Osteoblast (primary cell): Measurements from ENCODE around the gene RBM18. TPM values are rescaled to one million over a fixed set of nuclear protein-coding genes. Genes with fewer than 3 reads are reported as not detected.
A peak's percentile ranks its signal among the peaks of the same experiment; 100 is the strongest.

Experiments
- DNase-seq: peaks from one replicate; pipeline ENCODE4 v3.0.0; 2011; ENCODE audit warnings: low spot score, mixed read lengths; ENCODE audit not compliant: insufficient read length; ENCODE audit errors: missing footprints
- H2AFZ ChIP-seq: 2 replicates; pipeline ENCODE4 v1.6.0; 2011; ENCODE audit warnings: mild to moderate bottlenecking, low read length
- H3K27ac ChIP-seq: 2 replicates; pipeline ENCODE4 v1.5.1; 2011; ENCODE audit warnings: mild to moderate bottlenecking, low read depth, low read length, moderate library complexity
- H3K27me3 ChIP-seq: 2 replicates; pipeline ENCODE4 v1.6.0; 2012; ENCODE audit warnings: mild to moderate bottlenecking, control low read depth, inconsistent platforms, low read length, moderate library complexity; ENCODE audit not compliant: insufficient read depth
- H3K36me3 ChIP-seq: 2 replicates; pipeline ENCODE4 v1.5.1; 2011; ENCODE audit warnings: mild to moderate bottlenecking, low read length, control low read depth, moderate library complexity; ENCODE audit not compliant: insufficient read depth
- H3K4me1 ChIP-seq: 2 replicates; pipeline ENCODE4 v1.5.1; 2011; ENCODE audit warnings: mild to moderate bottlenecking, low read length, control low read depth, moderate library complexity; ENCODE audit not compliant: insufficient read depth
- H3K4me2 ChIP-seq: 2 replicates; pipeline ENCODE4 v1.6.0; 2011; ENCODE audit warnings: mild to moderate bottlenecking, low read length; ENCODE audit not compliant: insufficient read depth
- H3K4me3 ChIP-seq: fragments of 200-600 bp; sonication (generic); 3 replicates; pipeline ENCODE4 v1.5.1; 2012; ENCODE audit warnings: mild to moderate bottlenecking, low read length, inconsistent platforms; ENCODE audit not compliant: insufficient read depth
- H3K79me2 ChIP-seq: 2 replicates; pipeline ENCODE4 v1.6.0; 2012; ENCODE audit warnings: mild to moderate bottlenecking, low read length, control low read depth, inconsistent platforms; ENCODE audit not compliant: insufficient read depth
- H3K9me3 ChIP-seq: 2 replicates; pipeline ENCODE4 v1.5.1; 2011; ENCODE audit warnings: low read depth, low read length, control low read depth
- H4K20me1 ChIP-seq: 2 replicates; pipeline ENCODE4 v1.6.0; 2012; ENCODE audit warnings: mild to moderate bottlenecking, low read length, control low read depth; ENCODE audit not compliant: insufficient read depth
- total RNA-seq: library from RNA; depleted of rRNA; stranded (reverse); fragments of >200 nt; gene quantifications from 2 replicates; pipeline ENCODE4 v1.2.3, GENCODE V29; 2012
- TF ChIP-seq, protein P1 (sequence below): IDR thresholded peaks from 2 replicates; pipeline ENCODE4 v1.5.1; 2011; ENCODE audit warnings: mild to moderate bottlenecking, low read depth, low read length, moderate library complexity; ENCODE audit errors: extremely low read depth

The RBM18 gene
- total RNA-seq, 1 donor, result 10.9 TPM

DNA sequence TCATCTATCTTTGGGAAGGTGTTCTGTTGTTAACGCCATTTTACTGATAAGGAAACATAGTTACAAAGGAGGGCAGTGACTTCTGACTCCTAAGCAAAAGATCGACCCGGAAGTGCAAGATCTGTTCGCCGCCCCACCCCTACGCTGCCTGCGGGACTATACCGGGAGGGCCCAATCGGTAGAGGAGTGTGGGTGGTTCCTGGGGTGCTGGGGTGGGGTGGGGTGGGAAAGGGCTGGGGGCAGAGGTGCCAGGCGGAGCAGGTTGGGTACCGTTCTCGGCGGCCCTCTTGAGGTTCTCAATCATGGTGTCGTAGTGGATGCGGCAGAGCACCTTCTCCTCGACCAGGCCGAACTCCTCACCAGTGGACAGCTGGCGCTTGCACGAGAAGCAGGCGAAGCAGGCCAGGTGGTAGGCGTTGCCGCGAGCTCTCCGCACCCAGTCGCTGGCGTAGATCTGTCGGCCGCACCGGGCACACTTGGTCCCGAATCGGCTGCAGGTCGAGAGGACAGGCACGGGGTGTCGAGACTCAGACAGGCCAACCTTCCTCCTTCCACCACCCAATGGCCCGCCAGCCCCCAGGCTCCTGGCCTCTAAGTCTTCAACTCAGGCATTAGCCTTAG is 47.7 kb downstream of the RBM18 start:
- no peak overlapping the region for H3K4me2 ChIP-seq
- H3K4me1 ChIP-seq, result peaks cover 11% of the 10 kb centered on the region
- no peaks in the 10 kb centered on the region for H3K9me3 ChIP-seq
- H3K4me3 ChIP-seq, result no peak overlapping the region
- no peak overlapping the region for H3K27ac ChIP-seq
- TF ChIP-seq, protein P1, sequence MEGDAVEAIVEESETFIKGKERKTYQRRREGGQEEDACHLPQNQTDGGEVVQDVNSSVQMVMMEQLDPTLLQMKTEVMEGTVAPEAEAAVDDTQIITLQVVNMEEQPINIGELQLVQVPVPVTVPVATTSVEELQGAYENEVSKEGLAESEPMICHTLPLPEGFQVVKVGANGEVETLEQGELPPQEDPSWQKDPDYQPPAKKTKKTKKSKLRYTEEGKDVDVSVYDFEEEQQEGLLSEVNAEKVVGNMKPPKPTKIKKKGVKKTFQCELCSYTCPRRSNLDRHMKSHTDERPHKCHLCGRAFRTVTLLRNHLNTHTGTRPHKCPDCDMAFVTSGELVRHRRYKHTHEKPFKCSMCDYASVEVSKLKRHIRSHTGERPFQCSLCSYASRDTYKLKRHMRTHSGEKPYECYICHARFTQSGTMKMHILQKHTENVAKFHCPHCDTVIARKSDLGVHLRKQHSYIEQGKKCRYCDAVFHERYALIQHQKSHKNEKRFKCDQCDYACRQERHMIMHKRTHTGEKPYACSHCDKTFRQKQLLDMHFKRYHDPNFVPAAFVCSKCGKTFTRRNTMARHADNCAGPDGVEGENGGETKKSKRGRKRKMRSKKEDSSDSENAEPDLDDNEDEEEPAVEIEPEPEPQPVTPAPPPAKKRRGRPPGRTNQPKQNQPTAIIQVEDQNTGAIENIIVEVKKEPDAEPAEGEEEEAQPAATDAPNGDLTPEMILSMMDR, result no peak
- no peaks in the 10 kb centered on the region for H3K79me2 ChIP-seq
- no peaks in the 10 kb centered on the region for H3K36me3 ChIP-seq
- peak; percentile 62 for DNase-seq
- no peak overlapping the region for H2AFZ ChIP-seq
- no peaks in the 10 kb centered on the region for H4K20me1 ChIP-seq
- peaks cover 97% of the 10 kb centered on the region for H3K27me3 ChIP-seq

DNA sequence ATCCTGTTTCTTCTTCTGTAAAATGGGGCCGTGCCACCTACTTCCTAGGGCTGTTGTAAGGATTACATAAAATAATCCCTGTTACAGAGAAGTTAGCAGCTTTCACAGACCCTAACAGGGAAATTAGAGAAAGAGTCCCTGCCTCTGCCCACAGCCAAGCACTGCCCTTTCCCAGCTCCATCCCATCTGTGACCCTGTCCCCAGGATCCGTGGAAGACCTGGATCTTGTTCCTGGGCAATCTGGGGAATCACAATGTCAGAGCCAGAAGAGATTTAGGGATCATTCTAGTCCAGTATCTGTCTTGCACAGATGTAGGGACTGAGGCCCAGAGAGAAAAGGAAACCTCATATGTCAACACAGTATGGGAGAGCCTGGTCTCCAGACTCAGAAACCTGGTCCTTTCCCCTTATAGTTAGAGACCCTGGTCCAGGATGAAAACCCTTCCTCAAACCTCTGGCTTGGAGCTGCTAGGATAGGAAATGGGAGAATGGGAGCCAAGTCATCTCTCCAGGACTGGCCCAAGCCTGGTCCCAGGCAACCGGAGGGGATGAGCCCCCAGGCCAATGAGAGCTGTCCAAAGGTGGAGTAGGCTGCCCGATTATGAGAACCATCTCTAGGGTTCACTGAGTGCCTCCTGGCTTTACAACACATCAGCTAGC is 48.4 kb downstream of the RBM18 start:
- Histone ChIP-seq H4K20me1 (no peaks in the 10 kb centered on the region), H3K4me3 (no peak overlapping the region), H2AFZ (no peak overlapping the region), H3K79me2 (no peaks in the 10 kb centered on the region), H3K4me1 (peaks cover 11% of the 10 kb centered on the region), H3K9me3 (no peaks in the 10 kb centered on the region), H3K27ac (no peak overlapping the region), H3K36me3 (no peaks in the 10 kb centered on the region), H3K4me2 (no peak overlapping the region), H3K27me3 (peaks cover 97% of the 10 kb centered on the region)
- DNase-seq, result peak; percentile 70
- TF ChIP-seq, protein P1, result no peak

DNA sequence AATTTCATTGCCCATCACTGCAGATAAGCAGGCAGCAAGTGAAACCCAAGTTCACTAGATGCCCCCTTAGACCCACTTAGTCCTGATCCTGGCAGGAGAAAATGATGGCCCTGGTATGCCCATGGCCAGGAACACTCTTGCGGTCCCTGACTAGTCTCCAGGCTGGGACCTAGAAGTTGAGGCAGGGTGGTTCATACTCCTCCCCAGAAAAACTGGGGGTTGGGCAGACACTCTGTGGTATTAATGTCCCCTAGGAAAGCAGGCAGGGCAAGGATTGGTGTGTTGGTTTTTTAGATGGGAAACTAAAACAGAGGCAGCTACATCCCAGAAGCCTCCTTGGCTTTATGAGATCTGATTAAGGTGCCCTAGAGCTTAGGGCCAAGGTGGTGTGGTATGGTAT is 49.0 kb downstream of the RBM18 start:
- Histone ChIP-seq H4K20me1 (no peaks in the 10 kb centered on the region), H3K27ac (no peak overlapping the region), H3K79me2 (no peaks in the 10 kb centered on the region), H3K9me3 (no peaks in the 10 kb centered on the region), H3K27me3 (peaks cover 95% of the 10 kb centered on the region), H3K4me2 (no peak overlapping the region), H3K36me3 (no peaks in the 10 kb centered on the region), H2AFZ (no peak overlapping the region), H3K4me3 (no peak overlapping the region), H3K4me1 (peaks cover 11% of the 10 kb centered on the region)
- no peak for DNase-seq
- TF ChIP-seq, protein P1, result no peak

DNA sequence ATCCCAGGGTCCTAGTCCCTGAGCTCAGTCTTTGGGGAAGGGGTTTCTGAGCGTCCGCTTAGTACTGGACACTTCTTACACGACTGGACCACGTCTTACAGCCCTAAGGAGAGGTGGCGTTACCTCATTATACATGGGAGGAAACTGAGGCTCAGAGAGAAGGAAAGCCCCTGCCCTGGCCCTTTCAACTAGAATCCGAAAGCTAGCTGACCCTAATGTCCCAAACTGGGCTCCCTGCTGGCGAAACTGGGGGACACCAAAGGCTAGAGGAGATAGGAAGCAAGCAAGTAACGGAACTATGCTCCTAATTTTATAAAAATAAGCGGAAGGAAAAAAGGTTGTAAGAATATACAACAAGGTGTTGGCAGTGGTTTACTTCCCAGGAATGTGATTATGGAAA is 50.1 kb downstream of the RBM18 start:
- no peaks in the 10 kb centered on the region for H4K20me1 ChIP-seq
- DNase-seq, result peak; percentile 44
- peak overlapping the region; percentile 13 for H3K4me2 ChIP-seq
- H3K79me2 ChIP-seq, result no peaks in the 10 kb centered on the region
- no peak overlapping the region for H3K4me3 ChIP-seq
- no peaks in the 10 kb centered on the region for H3K9me3 ChIP-seq
- peaks cover 84% of the 10 kb centered on the region for H3K27me3 ChIP-seq
- H3K36me3 ChIP-seq, result no peaks in the 10 kb centered on the region
- H2AFZ ChIP-seq, result no peak overlapping the region
- TF ChIP-seq, protein P1, result no peak
- no peak overlapping the region for H3K27ac ChIP-seq
- peaks cover 11% of the 10 kb centered on the region for H3K4me1 ChIP-seq
